ENCODE results near the gene SLC6A2. TPM values are rescaled to one million over a fixed set of nuclear protein-coding genes. Genes with fewer than 3 reads are reported as not detected.

The SLC6A2 gene
- total RNA-seq, 2 experiments from 2014 or later = not detected

DNA sequence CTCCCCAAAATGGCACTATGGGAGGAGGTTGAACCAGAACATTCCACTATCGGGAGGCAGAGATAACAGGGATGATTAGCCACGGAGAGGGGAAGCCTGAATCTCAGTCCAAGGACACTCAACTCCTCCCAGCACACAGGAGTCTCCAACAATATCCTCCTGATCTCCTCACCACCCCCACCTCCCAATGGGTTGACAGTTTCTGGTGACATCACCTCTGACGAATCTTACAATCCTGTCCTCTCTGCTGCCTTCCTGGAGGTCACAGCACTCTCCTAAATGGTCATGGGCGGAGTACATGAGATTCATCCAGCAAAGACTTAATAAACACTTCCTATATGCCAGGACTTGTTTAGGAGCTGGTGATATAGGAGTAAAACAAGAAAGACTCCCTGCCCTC is 80.9 kb downstream of the SLC6A2 start:
- Histone ChIP-seq H3K4me3 (ENCODE audit: low read length) (no peak overlapping the region), H3K27ac (ENCODE audit: low read depth in 1 of 2, low read length in 2 of 2) (no peak overlapping the region), H3K4me1 (ENCODE audit: insufficient read depth, low read length) (no peaks in the 10 kb centered on the region), H3K36me3 (ENCODE audit: insufficient read depth, low read length) (no peaks in the 10 kb centered on the region), H3K9me3 (ENCODE audit: control insufficient read depth in 1 of 2, insufficient read depth in 1 of 2, low read length in 2 of 2) (no peaks in the 10 kb centered on the region), H3K27me3 (ENCODE audit: control insufficient read depth in 1 of 2, insufficient read depth in 2 of 2, low read length in 2 of 2) (peaks cover 0 to 5% of the 10 kb centered on the region in 2 experiments)
- no peaks in the 10 kb centered on the region for H3K9me3 Mint-ChIP-seq
- ATAC-seq (ENCODE audit: poor library complexity) = no peak
- ChIA-PET CTCF (no interaction called here), POLR2A (no interaction called here)
- no peak overlapping the region for H3K27ac Mint-ChIP-seq
- no peak overlapping the region for H3K4me3 Mint-ChIP-seq
- intact Hi-C loops (cut with DNase I, micrococcal nuclease) = no loop called here
- TF ChIP-seq, protein P1, sequence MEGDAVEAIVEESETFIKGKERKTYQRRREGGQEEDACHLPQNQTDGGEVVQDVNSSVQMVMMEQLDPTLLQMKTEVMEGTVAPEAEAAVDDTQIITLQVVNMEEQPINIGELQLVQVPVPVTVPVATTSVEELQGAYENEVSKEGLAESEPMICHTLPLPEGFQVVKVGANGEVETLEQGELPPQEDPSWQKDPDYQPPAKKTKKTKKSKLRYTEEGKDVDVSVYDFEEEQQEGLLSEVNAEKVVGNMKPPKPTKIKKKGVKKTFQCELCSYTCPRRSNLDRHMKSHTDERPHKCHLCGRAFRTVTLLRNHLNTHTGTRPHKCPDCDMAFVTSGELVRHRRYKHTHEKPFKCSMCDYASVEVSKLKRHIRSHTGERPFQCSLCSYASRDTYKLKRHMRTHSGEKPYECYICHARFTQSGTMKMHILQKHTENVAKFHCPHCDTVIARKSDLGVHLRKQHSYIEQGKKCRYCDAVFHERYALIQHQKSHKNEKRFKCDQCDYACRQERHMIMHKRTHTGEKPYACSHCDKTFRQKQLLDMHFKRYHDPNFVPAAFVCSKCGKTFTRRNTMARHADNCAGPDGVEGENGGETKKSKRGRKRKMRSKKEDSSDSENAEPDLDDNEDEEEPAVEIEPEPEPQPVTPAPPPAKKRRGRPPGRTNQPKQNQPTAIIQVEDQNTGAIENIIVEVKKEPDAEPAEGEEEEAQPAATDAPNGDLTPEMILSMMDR (IDR thresholded peaks at IDR 0.05) = no peak
- no peaks in the 10 kb centered on the region for H3K36me3 Mint-ChIP-seq (ENCODE audit: low read depth)
- H3K4me1 Mint-ChIP-seq (ENCODE audit: low read depth) = no peaks in the 10 kb centered on the region
- no peak for DNase-seq
- peaks cover 46% of the 10 kb centered on the region for H3K27me3 Mint-ChIP-seq

DNA sequence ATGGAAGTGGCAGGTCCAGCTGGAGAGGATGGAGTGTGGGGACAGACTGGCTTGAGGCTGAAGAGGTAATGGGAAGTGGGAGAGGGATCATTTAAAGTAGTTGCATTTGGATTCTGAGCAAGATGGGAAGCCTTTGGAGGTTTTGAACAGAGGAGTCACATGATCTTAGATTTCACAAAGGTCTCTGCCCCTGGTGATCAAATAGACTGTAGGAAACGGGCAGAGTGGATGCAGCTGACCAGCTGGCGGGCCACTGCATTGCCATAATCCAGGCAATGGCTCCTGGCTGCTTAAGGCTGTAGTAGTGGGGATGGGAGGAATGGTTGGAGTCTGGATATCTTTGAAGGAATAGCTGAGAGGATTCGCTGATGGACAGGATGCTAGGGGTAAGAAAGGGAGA is 81.5 kb downstream of the SLC6A2 start:
- TF ChIP-seq, protein P1 (IDR thresholded peaks at IDR 0.05) = no peak
- Mint-ChIP-seq H3K36me3 (ENCODE audit: low read depth) (no peaks in the 10 kb centered on the region), H3K4me3 (no peak overlapping the region), H3K27ac (no peak overlapping the region), H3K4me1 (ENCODE audit: low read depth) (no peaks in the 10 kb centered on the region), H3K9me3 (no peaks in the 10 kb centered on the region), H3K27me3 (peaks cover 52% of the 10 kb centered on the region)
- H3K27me3 ChIP-seq (ENCODE audit: control insufficient read depth in 1 of 2, insufficient read depth in 2 of 2, low read length in 2 of 2) = peaks cover 0 to 6% of the 10 kb centered on the region in 2 experiments
- ChIA-PET CTCF (no interaction called here), POLR2A (no interaction called here)
- no peak overlapping the region for H3K27ac ChIP-seq (ENCODE audit: low read depth in 1 of 2, low read length in 2 of 2)
- intact Hi-C loops (cut with DNase I, micrococcal nuclease) = no loop called here
- H3K9me3 ChIP-seq (ENCODE audit: control insufficient read depth in 1 of 2, insufficient read depth in 1 of 2, low read length in 2 of 2) = no peaks in the 10 kb centered on the region
- H3K4me1 ChIP-seq (ENCODE audit: insufficient read depth, low read length) = no peaks in the 10 kb centered on the region
- ATAC-seq (ENCODE audit: poor library complexity) (no peak), DNase-seq (no peak)
- no peak overlapping the region for H3K4me3 ChIP-seq (ENCODE audit: low read length)
- H3K36me3 ChIP-seq (ENCODE audit: insufficient read depth, low read length) = no peaks in the 10 kb centered on the region

DNA sequence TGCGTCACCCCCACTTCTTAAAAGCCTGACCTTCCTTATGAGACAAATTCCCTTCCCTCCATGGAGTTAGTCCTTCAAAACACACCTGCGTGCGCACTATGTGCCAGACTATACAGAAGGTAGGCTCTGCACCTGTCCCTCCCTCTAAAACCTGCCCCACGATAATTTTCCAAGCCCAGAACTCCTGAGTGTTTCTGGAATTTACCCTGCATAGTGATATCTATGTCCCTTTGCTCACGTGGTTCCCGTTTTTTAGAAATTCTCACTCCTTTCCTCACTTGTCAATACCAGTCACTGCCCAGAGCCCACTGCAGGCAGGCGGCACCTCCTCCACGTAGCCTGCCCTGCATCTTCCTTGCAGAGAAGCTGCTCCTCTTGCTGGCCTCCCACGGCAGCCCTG is 82.2 kb downstream of the SLC6A2 start:
- intact Hi-C loops (cut with DNase I, micrococcal nuclease) = no loop called here

More for the DNA sequence above, 82.2 kb downstream of the SLC6A2 start:
- TF ChIP-seq, protein P1 (IDR thresholded peaks at IDR 0.05) = no peak
- no peaks in the 10 kb centered on the region for H3K9me3 ChIP-seq (ENCODE audit: control insufficient read depth in 1 of 2, insufficient read depth in 1 of 2, low read length in 2 of 2)
- Mint-ChIP-seq H3K4me3 (no peak overlapping the region), H3K27me3 (peaks cover 57% of the 10 kb centered on the region), H3K27ac (no peak overlapping the region), H3K4me1 (ENCODE audit: low read depth) (no peaks in the 10 kb centered on the region), H3K9me3 (no peaks in the 10 kb centered on the region), H3K36me3 (ENCODE audit: low read depth) (no peaks in the 10 kb centered on the region)
- CTCF ChIA-PET = no interaction called here
- H3K27ac ChIP-seq (ENCODE audit: low read depth in 1 of 2, low read length in 2 of 2) = no peak overlapping the region
- H3K4me1 ChIP-seq (ENCODE audit: insufficient read depth, low read length) = no peaks in the 10 kb centered on the region
- no peak overlapping the region for H3K4me3 ChIP-seq (ENCODE audit: low read length)
- ATAC-seq (ENCODE audit: poor library complexity) (no peak), DNase-seq (no peak)
- POLR2A ChIA-PET = no interaction called here
- H3K36me3 ChIP-seq (ENCODE audit: insufficient read depth, low read length) = no peaks in the 10 kb centered on the region
- H3K27me3 ChIP-seq (ENCODE audit: control insufficient read depth in 1 of 2, insufficient read depth in 2 of 2, low read length in 2 of 2) = peaks cover 4 to 6% of the 10 kb centered on the region in 2 experiments
